Stimulated activated CD4-positive, alpha-beta T cell treated with anti-CD3 and anti-CD28 coated beads, Interleukin-1b, Interleukin-23, amount 100 ng/mL, for 4 hours (primary cell): ENCODE measurements around the gene NFYB.
"Not testable (repeated sequence)": the region's sequence is repeated elsewhere in the genome, so short reads cannot be mapped to it uniquely, and the experiment has no call there.

ENCODE experiments used
- DNase-seq, 2 donors: peaks; one replicate each; pipeline ENCODE4 v3.0.0-alpha.2; 2020; ENCODE audit warnings: low read depth in 2 of 2

Gene NFYB

GRCh38 chr12:104137902-104138796 is at the start of gene NFYB:
NFYB (minus strand) TSS chr12:104138210; CDS start chr12:104135453, 2,757 bp downstream.
- peak; percentile 82 to 85 for DNase-seq

GRCh38 chr12:104187446-104188155 is 49.6 kb upstream of the NFYB start:
- no peak for DNase-seq

GRCh38 chr12:104183443-104183842 is 45.4 kb upstream of the NFYB start:
- DNase-seq = no peak

- DNase-seq = no peak
These were observed 44.8 kb upstream of the NFYB start for GRCh38 chr12:104182621-104183378.

- no peak for DNase-seq
These were observed 44.1 kb upstream of the NFYB start for GRCh38 chr12:104182144-104182543.

GRCh38 chr12:104181313-104181712 is 43.3 kb upstream of the NFYB start:
- DNase-seq = no peak

- no peak for DNase-seq
These were observed 42.4 kb upstream of the NFYB start for GRCh38 chr12:104180374-104180773.

GRCh38 chr12:104177663-104178501 is 39.9 kb upstream of the NFYB start:
- DNase-seq = no peak

GRCh38 chr12:104177336-104177662 is 39.3 kb upstream of the NFYB start:
- DNase-seq = no peak

- DNase-seq = no peak
These were observed 37.8 kb upstream of the NFYB start for GRCh38 chr12:104175726-104176247.

- not testable (repeated sequence) for DNase-seq
These were observed 35.8 kb upstream of the NFYB start for GRCh38 chr12:104173804-104174203.

- DNase-seq = no peak
These were observed 34.5 kb upstream of the NFYB start for GRCh38 chr12:104172570-104172947.

- no peak for DNase-seq
These were observed 34.0 kb upstream of the NFYB start for GRCh38 chr12:104171785-104172569.

- no peak for DNase-seq
These were observed 30.6 kb upstream of the NFYB start for GRCh38 chr12:104168596-104168995.

GRCh38 chr12:104167519-104168458 is 29.8 kb upstream of the NFYB start:
- no peak for DNase-seq

- no peak for DNase-seq
These were observed 28.5 kb upstream of the NFYB start for GRCh38 chr12:104166465-104166864.

- no peak for DNase-seq
These were observed 27.8 kb upstream of the NFYB start for GRCh38 chr12:104165801-104166200.

- DNase-seq = no peak
These were observed 26.6 kb upstream of the NFYB start for GRCh38 chr12:104164634-104165033.

- DNase-seq = no peak
These were observed 25.6 kb upstream of the NFYB start for GRCh38 chr12:104163631-104164030.
